ENCODE results near the gene PDE9A.

GRCh38 chr21:42633858-42634257 lies 19.6 kb upstream of the PDE9A start:
- TF ChIP-seq CTCF (IDR thresholded peaks at IDR 0.05; ENCODE audit: borderline replicate concordance, extremely low read depth, low read length, poor library complexity, severe bottlenecking) (no peak), EZH2 (IDR thresholded peaks at IDR 0.05; ENCODE audit: borderline replicate concordance, low read depth, low read length, severe bottlenecking) (no peak)

Data from DND-41 (cell line).